ENCODE data around the gene HIVEP3.

Gene HIVEP3

DNA sequence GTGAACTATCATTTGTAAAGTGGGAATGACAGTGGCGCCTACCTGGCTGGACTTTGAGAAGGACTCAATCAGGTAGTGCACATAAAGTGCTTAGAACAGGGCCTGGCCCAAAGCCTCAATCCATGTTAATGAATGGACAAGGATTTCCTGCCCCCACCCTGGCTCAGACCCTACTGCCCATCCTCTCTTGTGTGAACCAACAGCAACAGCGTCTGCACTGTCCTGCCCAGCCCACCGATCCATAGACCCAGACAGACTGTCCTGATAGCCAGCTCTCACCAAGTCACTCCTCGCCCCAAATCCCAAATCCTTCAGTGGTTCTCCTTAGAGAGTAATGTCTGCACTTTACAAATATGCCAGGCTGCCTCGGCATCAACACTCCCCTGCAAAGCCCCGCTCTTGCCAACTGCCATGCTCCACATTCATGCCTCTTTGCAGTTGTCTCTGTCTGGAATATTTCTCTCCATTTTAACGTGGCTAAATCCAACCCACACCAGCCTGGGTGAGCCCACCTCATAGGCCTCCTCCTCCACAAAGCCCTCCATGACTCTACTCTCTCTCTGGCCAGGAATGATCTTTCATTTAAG lies 276.7 kb downstream of the HIVEP3 start:
- H3K4me3 ChIP-seq (ENCODE audit: low read length), result no peak overlapping the region
- H4K20me1 ChIP-seq (ENCODE audit: insufficient read depth, low read length), result no peaks in the 10 kb centered on the region
- no peak overlapping the region for H3K9ac ChIP-seq (ENCODE audit: low read length)
- H3K36me3 ChIP-seq (replicated peaks; ENCODE audit: insufficient read depth, low read length), result no peaks in the 10 kb centered on the region
- no peaks in the 10 kb centered on the region for H3F3A ChIP-seq (ENCODE audit: insufficient read depth, low read length)
- no peak overlapping the region for H3K27ac ChIP-seq (ENCODE audit: low read length)
- DNase-seq, result no peak
- no peak overlapping the region for H2AFZ ChIP-seq (ENCODE audit: low read length)
- no peak overlapping the region for H3K4me2 ChIP-seq (ENCODE audit: low read depth, low read length)
- no peak for TF ChIP-seq EZH2 (optimal IDR thresholded peaks at IDR 0.05; ENCODE audit: low read depth, low read length)
- TF ChIP-seq, protein P1, sequence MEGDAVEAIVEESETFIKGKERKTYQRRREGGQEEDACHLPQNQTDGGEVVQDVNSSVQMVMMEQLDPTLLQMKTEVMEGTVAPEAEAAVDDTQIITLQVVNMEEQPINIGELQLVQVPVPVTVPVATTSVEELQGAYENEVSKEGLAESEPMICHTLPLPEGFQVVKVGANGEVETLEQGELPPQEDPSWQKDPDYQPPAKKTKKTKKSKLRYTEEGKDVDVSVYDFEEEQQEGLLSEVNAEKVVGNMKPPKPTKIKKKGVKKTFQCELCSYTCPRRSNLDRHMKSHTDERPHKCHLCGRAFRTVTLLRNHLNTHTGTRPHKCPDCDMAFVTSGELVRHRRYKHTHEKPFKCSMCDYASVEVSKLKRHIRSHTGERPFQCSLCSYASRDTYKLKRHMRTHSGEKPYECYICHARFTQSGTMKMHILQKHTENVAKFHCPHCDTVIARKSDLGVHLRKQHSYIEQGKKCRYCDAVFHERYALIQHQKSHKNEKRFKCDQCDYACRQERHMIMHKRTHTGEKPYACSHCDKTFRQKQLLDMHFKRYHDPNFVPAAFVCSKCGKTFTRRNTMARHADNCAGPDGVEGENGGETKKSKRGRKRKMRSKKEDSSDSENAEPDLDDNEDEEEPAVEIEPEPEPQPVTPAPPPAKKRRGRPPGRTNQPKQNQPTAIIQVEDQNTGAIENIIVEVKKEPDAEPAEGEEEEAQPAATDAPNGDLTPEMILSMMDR (IDR thresholded peaks at IDR 0.05; ENCODE audit: low read length), result no peak
- no peak for TF ChIP-seq EZH2phosphoT487 (IDR thresholded peaks at IDR 0.05; ENCODE audit: low read length)
- no peaks in the 10 kb centered on the region for H3K4me1 ChIP-seq (ENCODE audit: low read length)
- no peaks in the 10 kb centered on the region for H3K27me3 ChIP-seq (replicated peaks; ENCODE audit: insufficient read depth, low read length)
- no peaks in the 10 kb centered on the region for H3K79me2 ChIP-seq (ENCODE audit: low read length)
- H3K9me2 ChIP-seq (replicated peaks; ENCODE audit: insufficient read depth, low read length), result no peaks in the 10 kb centered on the region
- H3K9me3 ChIP-seq (replicated peaks; ENCODE audit: insufficient read depth, low read length), result no peaks in the 10 kb centered on the region

DNA sequence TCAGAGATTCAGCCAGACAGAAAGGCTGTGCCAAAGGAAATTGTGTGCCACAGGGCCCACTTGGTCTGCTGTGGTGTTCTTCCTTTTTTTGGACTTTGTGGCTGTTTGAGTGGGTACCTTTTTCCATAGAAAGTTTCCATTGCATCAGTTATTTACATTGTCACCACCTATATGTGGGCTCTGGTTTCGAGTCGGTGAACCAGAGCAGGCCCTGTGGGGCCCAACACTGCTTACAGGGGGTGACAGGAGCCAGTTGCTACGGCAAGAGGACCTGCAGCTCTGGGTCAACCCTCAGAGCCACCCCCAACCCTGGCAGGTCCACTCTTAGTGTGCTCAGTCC lies 277.3 kb downstream of the HIVEP3 start:
- H3K36me3 ChIP-seq (replicated peaks; ENCODE audit: insufficient read depth, low read length), result no peaks in the 10 kb centered on the region
- no peak overlapping the region for H3K4me3 ChIP-seq (ENCODE audit: low read length)
- H3K4me2 ChIP-seq (ENCODE audit: low read depth, low read length), result no peak overlapping the region

GRCh38 chr1:41640756-41641474 lies 277.8 kb downstream of the HIVEP3 start:
- H3K27me3 ChIP-seq (replicated peaks; ENCODE audit: insufficient read depth, low read length), result no peaks in the 10 kb centered on the region
- no peak overlapping the region for H3K4me3 ChIP-seq (ENCODE audit: low read length)
- H3K9me2 ChIP-seq (replicated peaks; ENCODE audit: insufficient read depth, low read length), result no peaks in the 10 kb centered on the region
- no peak for DNase-seq
- H3K27ac ChIP-seq (ENCODE audit: low read length), result no peak overlapping the region
- no peaks in the 10 kb centered on the region for H3K79me2 ChIP-seq (ENCODE audit: low read length)
- TF ChIP-seq EZH2phosphoT487 (IDR thresholded peaks at IDR 0.05; ENCODE audit: low read length) (no peak), EZH2 (optimal IDR thresholded peaks at IDR 0.05; ENCODE audit: low read depth, low read length) (no peak)
- TF ChIP-seq, protein P1 (IDR thresholded peaks at IDR 0.05; ENCODE audit: low read length), result no peak
- no peak overlapping the region for H2AFZ ChIP-seq (ENCODE audit: low read length)
- no peaks in the 10 kb centered on the region for H3K4me1 ChIP-seq (ENCODE audit: low read length)
- no peaks in the 10 kb centered on the region for H3K36me3 ChIP-seq (replicated peaks; ENCODE audit: insufficient read depth, low read length)
- no peak overlapping the region for H3K4me2 ChIP-seq (ENCODE audit: low read depth, low read length)
- no peak overlapping the region for H3K9ac ChIP-seq (ENCODE audit: low read length)
- no peaks in the 10 kb centered on the region for H3K9me3 ChIP-seq (replicated peaks; ENCODE audit: insufficient read depth, low read length)
- no peaks in the 10 kb centered on the region for H4K20me1 ChIP-seq (ENCODE audit: insufficient read depth, low read length)
- H3F3A ChIP-seq (ENCODE audit: insufficient read depth, low read length), result no peaks in the 10 kb centered on the region

More for the DNA sequence above, 277.3 kb downstream of the HIVEP3 start:
- no peaks in the 10 kb centered on the region for H4K20me1 ChIP-seq (ENCODE audit: insufficient read depth, low read length)
- H3K9ac ChIP-seq (ENCODE audit: low read length), result no peak overlapping the region
- H2AFZ ChIP-seq (ENCODE audit: low read length), result no peak overlapping the region
- no peaks in the 10 kb centered on the region for H3K79me2 ChIP-seq (ENCODE audit: low read length)
- H3K27ac ChIP-seq (ENCODE audit: low read length), result no peak overlapping the region
- no peak for TF ChIP-seq EZH2phosphoT487 (IDR thresholded peaks at IDR 0.05; ENCODE audit: low read length)
- no peak for TF ChIP-seq EZH2 (optimal IDR thresholded peaks at IDR 0.05; ENCODE audit: low read depth, low read length)
- TF ChIP-seq, protein P1 (IDR thresholded peaks at IDR 0.05; ENCODE audit: low read length), result no peak
- DNase-seq, result no peak
- H3F3A ChIP-seq (ENCODE audit: insufficient read depth, low read length), result no peaks in the 10 kb centered on the region
- no peaks in the 10 kb centered on the region for H3K27me3 ChIP-seq (replicated peaks; ENCODE audit: insufficient read depth, low read length)
- H3K4me1 ChIP-seq (ENCODE audit: low read length), result no peaks in the 10 kb centered on the region
- no peaks in the 10 kb centered on the region for H3K9me2 ChIP-seq (replicated peaks; ENCODE audit: insufficient read depth, low read length)
- H3K9me3 ChIP-seq (replicated peaks; ENCODE audit: insufficient read depth, low read length), result no peaks in the 10 kb centered on the region
